Endodermal cell (in vitro differentiated cells): Measurements from ENCODE around the gene ACAP3. TPM values are rescaled to one million over a fixed set of nuclear protein-coding genes. Genes with fewer than 3 reads are reported as not detected.

ENCODE experiments used
- DNase-seq: peaks from one replicate; pipeline ENCODE4 v3.0.0-alpha.2; 2017
- H3K27ac ChIP-seq: 2 replicates; pipeline ENCODE4 v1.5.1; 2013; ENCODE audit warnings: mild to moderate bottlenecking, low read depth, low read length, moderate library complexity
- H3K27me3 ChIP-seq: 2 replicates; pipeline ENCODE4 v1.6.1; 2013; ENCODE audit warnings: mild to moderate bottlenecking, low read length, moderate library complexity; ENCODE audit not compliant: insufficient read depth, control insufficient read depth, poor library complexity, severe bottlenecking
- H3K36me3 ChIP-seq: 2 replicates; pipeline ENCODE4 v1.7.0; 2013; ENCODE audit warnings: mild to moderate bottlenecking, low read length, moderate library complexity; ENCODE audit not compliant: control insufficient read depth, insufficient read depth
- H3K4me1 ChIP-seq: one replicate; pipeline ENCODE4 v1.7.0; 2013; ENCODE audit warnings: low read length; ENCODE audit not compliant: control insufficient read depth, insufficient read depth
- H3K4me3 ChIP-seq: 2 replicates; pipeline ENCODE4 v1.5.1; 2013; ENCODE audit warnings: mild to moderate bottlenecking, low read length, moderate library complexity
- H3K9ac ChIP-seq: 2 replicates; pipeline ENCODE4 v1.6.1; 2013; ENCODE audit warnings: mild to moderate bottlenecking, low read length, moderate library complexity; ENCODE audit not compliant: poor library complexity, severe bottlenecking; ENCODE audit errors: extremely low read depth
- H3K9me3 ChIP-seq: 2 replicates; pipeline ENCODE4 v1.6.1; 2013; ENCODE audit warnings: mild to moderate bottlenecking, low read length, moderate library complexity; ENCODE audit not compliant: control insufficient read depth
- H3K27ac Mint-ChIP-seq: 2 replicates; pipeline ENCODE4 v1.8.0; 2020; ENCODE audit warnings: mixed read lengths
- H3K27me3 Mint-ChIP-seq: 2 replicates; pipeline ENCODE4 v1.8.0; 2021; ENCODE audit warnings: mild to moderate bottlenecking, mixed read lengths; ENCODE audit not compliant: insufficient read depth
- H3K36me3 Mint-ChIP-seq: 2 replicates; pipeline ENCODE4 v1.8.0; 2020; ENCODE audit warnings: low read depth, mixed read lengths
- H3K4me1 Mint-ChIP-seq: 2 replicates; pipeline ENCODE4 v1.8.0; 2020; ENCODE audit warnings: mixed read lengths
- H3K4me3 Mint-ChIP-seq: 2 replicates; pipeline ENCODE4 v1.8.0; 2020; ENCODE audit warnings: mild to moderate bottlenecking, moderate library complexity, mixed read lengths
- H3K9me3 Mint-ChIP-seq: 2 replicates; pipeline ENCODE4 v1.8.0; 2020; ENCODE audit warnings: mild to moderate bottlenecking, mixed read lengths
- WGBS, 2 experiments: methylation state at CpG; one replicate each; pipeline versions ENCODE4 v1.1.5 to v1.1.7; 2013; ENCODE audit warnings: missing lambda C conversion rate in 2 of 2, mixed read lengths in 1 of 2; ENCODE audit not compliant: insufficient coverage in 1 of 2, insufficient read length in 1 of 2; 5-methylcytosine and 5-hydroxymethylcytosine counted together
- total RNA-seq, 2 donors: library from RNA; stranded (reverse); fragmentation: NEBNext Ultra II Directional in 1 of 2; extraction: Animal tissue kit (Norgen Biotek cat#: 25700) in 1 of 2; gene quantifications; 2 replicates in 1 of 2; 3 replicates in 1 of 2; pipeline ENCODE4 v1.2.1, GENCODE V29; 2021
- TF ChIP-seq, protein P1 (sequence below): fragments of 200-600 bp; sonication (generic); conservative IDR thresholded peaks from 2 replicates; pipeline ENCODE4 v1.5.0; 2021; ENCODE audit warnings: antibody characterized with exemption, mild to moderate bottlenecking

ACAP3 gene
- total RNA-seq, 2 donors from 2014 or later, result 36.8 to 43.5 TPM

- Mint-ChIP-seq H3K4me1 (peaks cover 15% of the 10 kb centered on the region), H3K4me3 (peak overlapping the region; percentile 67), H3K27ac (peak overlapping the region; percentile 21), H3K9me3 (no peaks in the 10 kb centered on the region), H3K27me3 (no peaks in the 10 kb centered on the region), H3K36me3 (no peaks in the 10 kb centered on the region)
- no peak for DNase-seq
- peak overlapping the region; percentile 21 for H3K27ac ChIP-seq
- H3K4me1 ChIP-seq, result peaks cover 20% of the 10 kb centered on the region
- H3K4me3 ChIP-seq, result peak overlapping the region; percentile 79
- 0 to 2% methylated on average over 28 to 83 of the region's 83 CpGs for WGBS, 2 experiments
- H3K9ac ChIP-seq, result peak overlapping the region; percentile 32
- TF ChIP-seq, protein P1, sequence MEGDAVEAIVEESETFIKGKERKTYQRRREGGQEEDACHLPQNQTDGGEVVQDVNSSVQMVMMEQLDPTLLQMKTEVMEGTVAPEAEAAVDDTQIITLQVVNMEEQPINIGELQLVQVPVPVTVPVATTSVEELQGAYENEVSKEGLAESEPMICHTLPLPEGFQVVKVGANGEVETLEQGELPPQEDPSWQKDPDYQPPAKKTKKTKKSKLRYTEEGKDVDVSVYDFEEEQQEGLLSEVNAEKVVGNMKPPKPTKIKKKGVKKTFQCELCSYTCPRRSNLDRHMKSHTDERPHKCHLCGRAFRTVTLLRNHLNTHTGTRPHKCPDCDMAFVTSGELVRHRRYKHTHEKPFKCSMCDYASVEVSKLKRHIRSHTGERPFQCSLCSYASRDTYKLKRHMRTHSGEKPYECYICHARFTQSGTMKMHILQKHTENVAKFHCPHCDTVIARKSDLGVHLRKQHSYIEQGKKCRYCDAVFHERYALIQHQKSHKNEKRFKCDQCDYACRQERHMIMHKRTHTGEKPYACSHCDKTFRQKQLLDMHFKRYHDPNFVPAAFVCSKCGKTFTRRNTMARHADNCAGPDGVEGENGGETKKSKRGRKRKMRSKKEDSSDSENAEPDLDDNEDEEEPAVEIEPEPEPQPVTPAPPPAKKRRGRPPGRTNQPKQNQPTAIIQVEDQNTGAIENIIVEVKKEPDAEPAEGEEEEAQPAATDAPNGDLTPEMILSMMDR, result no peak
- peaks cover 13% of the 10 kb centered on the region for H3K36me3 ChIP-seq
- no peaks in the 10 kb centered on the region for H3K9me3 ChIP-seq
- no peaks in the 10 kb centered on the region for H3K27me3 ChIP-seq
Measured at GRCh38 chr1:1307261-1307922, 338 bp downstream of the ACAP3 start.

GRCh38 chr1:1306661-1307260, 969 bp downstream of the ACAP3 start:
- H3K9ac ChIP-seq, result peak overlapping the region; percentile 32
- H3K4me3 ChIP-seq, result peak overlapping the region; percentile 79
- Mint-ChIP-seq H3K27ac (peak overlapping the region; percentile 21), H3K9me3 (no peaks in the 10 kb centered on the region), H3K4me3 (peak overlapping the region; percentile 66), H3K4me1 (peaks cover 15% of the 10 kb centered on the region), H3K36me3 (no peaks in the 10 kb centered on the region), H3K27me3 (no peaks in the 10 kb centered on the region)
- TF ChIP-seq, protein P1, result no peak
- H3K27ac ChIP-seq, result peak overlapping the region; percentile 21
- peaks cover 20% of the 10 kb centered on the region for H3K4me1 ChIP-seq
- no peak for DNase-seq
- WGBS, 2 experiments, result 68 to 72% methylated on average over 25 to 27 of the region's 27 CpGs
- no peaks in the 10 kb centered on the region for H3K9me3 ChIP-seq
- peaks cover 13% of the 10 kb centered on the region for H3K36me3 ChIP-seq
- no peaks in the 10 kb centered on the region for H3K27me3 ChIP-seq

- Mint-ChIP-seq H3K4me3 (peak overlapping the region; percentile 66), H3K9me3 (no peaks in the 10 kb centered on the region), H3K27me3 (no peaks in the 10 kb centered on the region), H3K4me1 (peaks cover 15% of the 10 kb centered on the region), H3K36me3 (no peaks in the 10 kb centered on the region), H3K27ac (peak overlapping the region; percentile 61)
- peak; percentile 76 for DNase-seq
- H3K36me3 ChIP-seq, result peaks cover 8% of the 10 kb centered on the region
- TF ChIP-seq, protein P1, result no peak
- peak overlapping the region; percentile 79 for H3K4me3 ChIP-seq
- WGBS, 2 experiments, result 61 to 67% methylated on average over 4 to 11 of the region's 11 CpGs
- H3K9me3 ChIP-seq, result no peaks in the 10 kb centered on the region
- H3K27ac ChIP-seq, result peak overlapping the region; percentile 76
- H3K9ac ChIP-seq, result no peak overlapping the region
- no peaks in the 10 kb centered on the region for H3K27me3 ChIP-seq
- H3K4me1 ChIP-seq, result peaks cover 20% of the 10 kb centered on the region
Measured at GRCh38 chr1:1306070-1306660, 1.6 kb downstream of the ACAP3 start.
